ENCODE data around the gene ADH7.
"Not testable (repeated sequence)": the region's sequence is repeated elsewhere in the genome, so short reads cannot be mapped to it uniquely, and the experiment has no call there.

The ADH7 gene

DNA sequence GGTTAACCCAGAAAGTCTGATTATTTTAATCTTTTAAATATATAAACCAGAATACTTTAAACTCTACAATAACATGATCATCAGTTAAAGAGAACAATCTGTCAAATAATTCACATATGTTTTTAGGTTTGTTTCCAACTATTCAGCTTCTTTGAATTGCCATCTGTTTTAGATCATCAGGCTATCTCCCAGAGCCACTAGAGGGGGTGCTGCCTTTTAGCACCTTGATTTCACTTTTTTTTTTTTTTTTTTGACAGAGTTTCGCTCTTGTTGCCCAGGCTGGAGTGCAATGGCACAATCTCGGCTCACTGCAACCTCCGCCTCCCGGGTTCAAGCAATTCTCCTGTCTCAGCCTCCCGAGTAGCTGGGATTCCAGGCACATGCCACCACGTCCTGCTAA, 57.8 kb downstream of the ADH7 start:
- not testable (repeated sequence) for FAIRE-seq

DNA sequence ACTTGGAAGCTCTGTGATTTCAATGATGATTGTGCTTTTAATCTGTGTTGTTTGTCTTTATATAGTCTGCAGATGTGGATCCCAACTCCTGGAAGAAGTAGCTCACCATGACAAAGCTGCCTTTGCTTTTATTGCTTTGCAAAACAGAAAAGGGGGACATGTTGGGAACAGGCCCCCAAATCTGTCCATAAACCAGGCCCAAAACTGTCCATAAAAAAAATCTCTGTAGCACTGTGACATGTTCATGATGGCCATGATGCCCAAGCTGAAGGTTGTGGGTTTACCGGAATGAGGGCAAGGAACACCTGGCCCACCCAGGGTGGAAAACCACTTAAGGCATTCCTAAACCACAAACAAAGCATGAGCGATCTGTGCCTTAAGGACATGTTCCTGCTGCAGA, 62.7 kb downstream of the ADH7 start:
- FAIRE-seq: not testable (repeated sequence)

DNA sequence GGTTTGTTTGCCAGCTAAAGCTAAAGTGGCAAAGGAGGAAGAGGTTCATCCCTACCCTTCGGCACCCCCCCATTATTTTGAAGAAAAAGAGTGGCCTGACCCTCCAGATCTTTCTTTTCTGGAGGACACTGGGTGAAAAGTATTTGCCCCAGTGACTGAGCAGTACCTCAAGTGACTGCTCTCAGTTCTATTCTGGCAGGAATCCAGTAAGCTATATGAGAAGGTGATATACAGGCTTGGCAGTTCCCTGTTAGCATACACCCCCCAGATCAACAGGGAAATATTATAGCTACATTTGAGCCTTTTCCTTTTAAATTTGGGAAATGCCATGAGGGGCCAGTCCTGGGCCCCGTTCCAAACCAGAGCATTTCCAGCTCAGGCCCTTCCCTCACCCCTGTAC, 67.3 kb downstream of the ADH7 start:
- not testable (repeated sequence) for FAIRE-seq

DNA sequence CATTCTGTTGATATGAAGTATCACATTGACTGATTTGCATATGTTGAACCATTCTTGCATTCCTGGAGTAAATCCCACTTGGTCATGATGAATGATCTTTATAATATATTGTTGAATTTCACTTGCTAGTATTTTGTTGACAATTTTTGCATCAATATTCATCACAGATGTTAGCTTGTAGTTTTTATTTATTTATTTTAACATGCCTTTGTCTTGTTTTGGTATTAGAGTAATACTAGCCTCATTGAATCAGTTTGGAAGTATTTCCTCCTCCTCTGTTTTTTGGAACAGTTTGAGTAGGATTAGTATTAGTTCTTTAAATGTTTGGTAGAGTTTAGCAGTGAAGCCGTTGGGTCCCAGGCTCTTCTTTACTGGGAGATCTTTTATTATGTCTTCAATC, 68.7 kb downstream of the ADH7 start:
- FAIRE-seq: no peak

DNA sequence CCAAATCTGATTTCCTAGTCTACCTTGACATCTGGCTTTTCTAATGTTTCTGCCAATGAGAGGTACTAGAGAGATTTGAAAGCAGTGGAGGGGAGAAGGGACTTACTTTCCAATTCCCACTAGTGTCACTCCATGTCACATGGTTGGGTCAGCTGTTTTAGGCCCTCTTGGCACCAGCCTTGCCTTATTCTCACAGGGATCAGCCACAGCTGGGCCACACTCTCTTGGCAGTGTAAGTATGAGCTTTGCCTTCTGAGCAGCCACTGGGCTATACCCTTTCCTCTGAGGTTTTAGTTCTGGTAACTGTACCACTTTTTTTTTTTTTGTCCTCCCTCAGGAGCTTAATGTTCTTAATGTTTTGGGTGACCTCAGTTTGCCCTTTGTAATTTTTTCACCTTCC, 72.4 kb downstream of the ADH7 start:
- FAIRE-seq: no peak

Measured in TTC549 (cell line).